CD4-positive, alpha-beta T cell treated with Interleukin-1 beta for 1 hour (primary cell): Measurements from ENCODE around the gene POLR2L.

Source experiments
- DNase-seq, 2 donors: peaks; one replicate each; pipeline ENCODE4 v3.0.0-alpha.2; 2020 to 2022

POLR2L gene

DNA sequence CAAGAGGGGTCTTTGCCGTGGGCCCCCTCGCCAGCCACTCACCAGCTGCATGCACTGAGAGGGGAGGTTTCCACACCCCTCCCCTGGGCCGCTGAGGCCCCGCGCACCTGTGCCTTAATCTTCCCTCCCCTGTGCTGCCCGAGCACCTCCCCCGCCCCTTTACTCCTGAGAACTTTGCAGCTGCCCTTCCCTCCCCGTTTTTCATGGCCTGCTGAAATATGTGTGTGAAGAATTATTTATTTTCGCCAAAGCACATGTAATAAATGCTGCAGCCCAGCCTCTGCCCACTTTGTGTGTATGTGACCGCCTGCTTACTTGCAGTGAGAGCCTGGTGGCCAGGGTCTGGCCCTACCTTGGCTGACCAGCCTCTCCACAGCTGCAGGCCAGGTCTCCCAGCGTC, 17.4 kb downstream of the POLR2L start:
- DNase-seq: no peak

DNA sequence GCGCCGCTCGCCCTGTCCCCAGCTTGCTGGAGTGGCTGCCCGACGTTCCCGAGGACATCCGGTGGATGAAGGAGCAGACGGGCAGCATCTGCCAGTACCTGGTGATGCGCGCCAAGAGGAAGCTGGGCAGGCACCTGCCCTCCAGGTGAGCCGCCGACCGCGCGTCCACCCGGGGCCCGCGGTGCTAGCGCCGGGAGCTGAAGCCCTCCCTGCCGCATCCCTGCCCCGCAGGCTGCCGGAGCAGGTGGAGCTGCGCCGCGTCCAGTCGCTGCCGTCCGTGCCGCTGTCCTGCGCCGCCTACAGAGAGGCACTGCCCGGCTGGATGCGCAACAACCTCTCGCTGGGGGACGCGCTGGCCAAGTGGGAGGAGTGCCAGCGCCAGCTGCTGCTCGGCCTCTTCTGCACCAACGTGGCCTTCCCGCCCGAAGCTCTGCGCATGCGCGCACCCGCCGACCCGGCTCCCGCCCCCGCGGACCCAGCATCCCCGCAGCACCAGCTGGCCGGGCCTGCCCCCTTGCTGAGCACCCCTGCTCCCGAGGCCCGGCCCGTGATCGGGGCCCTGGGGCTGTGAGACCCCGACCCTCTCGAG, 17.9 kb downstream of the POLR2L start:
- DNase-seq: no peak

DNA sequence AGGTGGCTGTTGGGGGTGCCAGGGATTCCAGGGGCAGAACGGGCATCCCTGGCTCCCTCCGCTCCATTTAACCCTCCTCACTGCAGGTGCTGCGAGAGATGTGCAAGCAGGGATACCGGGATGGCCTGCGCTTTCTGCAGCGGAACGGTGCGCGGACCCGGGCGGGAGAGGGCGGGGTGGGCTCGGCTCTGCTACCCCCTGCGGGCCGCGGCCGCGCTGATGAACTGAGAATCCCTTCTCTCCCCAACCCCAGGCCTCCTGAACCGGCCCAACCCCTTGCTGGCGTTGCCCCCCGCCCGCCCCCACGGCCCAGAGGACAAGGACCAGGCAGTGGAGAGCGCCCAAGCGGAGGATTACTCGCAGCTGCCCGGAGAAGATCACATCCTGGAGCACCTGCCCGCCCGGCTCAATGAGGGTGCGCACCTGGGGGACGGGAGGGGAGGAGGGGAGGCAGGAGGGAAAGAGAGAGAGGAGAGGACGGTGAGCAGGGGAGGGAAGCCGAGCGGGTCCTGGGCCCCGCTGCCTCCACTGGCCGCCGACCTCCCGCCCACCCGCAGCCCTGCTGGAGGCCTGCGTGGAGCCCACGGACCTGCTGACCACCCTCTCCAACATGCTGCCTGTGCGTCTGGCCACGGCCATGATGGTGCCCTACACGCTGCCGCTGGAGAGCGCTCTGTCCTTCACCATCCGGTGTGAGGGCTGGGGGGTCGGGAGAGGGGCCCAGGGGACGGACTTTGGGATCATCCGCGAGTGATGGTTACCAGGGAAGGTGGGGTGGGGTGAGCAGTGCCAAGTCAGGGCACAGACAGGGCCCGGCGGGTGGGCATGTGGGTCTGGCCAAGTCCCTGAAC, 18.7 kb downstream of the POLR2L start:
- DNase-seq: no peak

DNA sequence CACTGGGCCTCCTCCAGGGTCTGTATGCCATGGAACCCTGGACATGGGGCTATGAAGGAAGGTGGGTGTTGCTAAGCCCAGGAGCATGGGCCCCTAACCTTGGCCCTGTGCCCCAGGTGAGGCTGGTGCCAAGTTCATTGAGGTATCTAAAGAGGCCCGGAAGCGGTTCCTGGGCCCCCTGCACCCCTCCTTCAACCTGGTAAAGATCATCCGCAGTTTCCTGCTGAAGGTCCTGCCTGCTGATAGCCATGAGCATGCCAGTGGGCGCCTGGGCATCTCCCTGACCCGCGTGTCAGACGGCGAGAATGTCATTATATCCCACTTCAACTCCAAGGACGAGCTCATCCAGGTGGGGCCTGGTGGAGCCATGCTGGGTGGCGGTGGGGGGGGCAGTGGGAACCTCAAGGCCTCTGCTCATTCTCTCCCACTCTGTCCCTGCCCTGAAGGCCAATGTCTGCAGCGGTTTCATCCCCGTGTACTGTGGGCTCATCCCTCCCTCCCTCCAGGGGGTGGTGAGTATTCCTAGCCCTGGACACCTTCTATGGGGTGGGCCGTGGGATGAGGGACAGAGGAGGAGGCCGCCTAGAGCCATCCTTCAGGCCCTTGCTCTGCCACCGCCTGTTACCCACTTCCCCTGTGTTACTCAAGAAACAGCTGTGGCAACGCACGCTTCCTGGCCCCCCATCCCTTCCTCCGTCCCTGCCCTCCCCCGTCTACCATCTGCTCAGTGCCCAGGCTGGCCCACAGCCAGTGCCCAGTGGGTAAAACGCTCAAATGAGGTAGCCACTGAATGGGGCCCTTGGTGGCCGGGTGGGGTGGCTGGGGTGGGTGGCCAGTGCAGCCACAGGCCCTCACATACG, 20.6 kb downstream of the POLR2L start:
- DNase-seq: peak in 1 of 2 donors; percentile 39

DNA sequence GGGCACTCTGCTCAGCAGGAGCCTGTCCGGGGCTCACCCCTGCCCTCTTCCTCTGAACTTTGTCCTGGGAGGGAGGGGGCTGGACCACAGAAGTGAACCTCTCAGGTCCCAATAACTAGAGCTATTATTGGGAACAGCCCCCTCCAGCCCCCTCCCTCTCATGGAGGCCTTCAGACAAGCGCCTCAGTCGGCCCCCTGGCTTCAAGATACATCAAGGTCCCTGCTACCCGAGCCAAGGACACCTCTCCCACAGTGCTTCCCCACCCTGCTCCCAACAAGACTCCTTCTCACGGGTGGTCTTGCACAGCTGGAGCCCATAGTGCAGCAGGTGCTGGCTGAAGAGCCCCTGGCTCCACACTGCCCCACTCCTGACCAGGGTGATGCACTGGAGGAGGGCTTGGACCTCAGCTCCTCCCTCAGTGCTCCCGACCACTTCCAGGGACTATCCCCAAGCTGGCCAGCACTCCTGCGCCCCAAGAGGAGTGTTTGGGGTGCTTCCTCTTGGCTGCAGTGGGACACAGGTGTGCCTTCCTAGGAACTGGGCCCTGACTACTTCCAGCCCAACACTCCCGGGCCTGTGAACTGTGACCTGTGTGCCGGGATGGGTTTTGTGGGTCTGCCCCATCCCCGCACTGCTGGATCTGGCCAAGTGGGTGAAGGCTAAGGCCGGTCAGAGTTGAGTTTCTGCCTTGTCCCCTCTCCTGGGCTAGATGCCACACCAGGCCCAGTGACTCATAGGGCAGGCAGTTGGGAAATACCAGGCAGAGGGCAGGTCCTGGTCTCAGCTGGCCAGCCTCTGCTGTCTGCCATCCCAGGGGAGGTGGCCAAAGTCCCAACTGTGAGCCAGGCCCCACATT, 21.4 kb downstream of the POLR2L start:
- peak in 1 of 2 donors; percentile 69 for DNase-seq

DNA sequence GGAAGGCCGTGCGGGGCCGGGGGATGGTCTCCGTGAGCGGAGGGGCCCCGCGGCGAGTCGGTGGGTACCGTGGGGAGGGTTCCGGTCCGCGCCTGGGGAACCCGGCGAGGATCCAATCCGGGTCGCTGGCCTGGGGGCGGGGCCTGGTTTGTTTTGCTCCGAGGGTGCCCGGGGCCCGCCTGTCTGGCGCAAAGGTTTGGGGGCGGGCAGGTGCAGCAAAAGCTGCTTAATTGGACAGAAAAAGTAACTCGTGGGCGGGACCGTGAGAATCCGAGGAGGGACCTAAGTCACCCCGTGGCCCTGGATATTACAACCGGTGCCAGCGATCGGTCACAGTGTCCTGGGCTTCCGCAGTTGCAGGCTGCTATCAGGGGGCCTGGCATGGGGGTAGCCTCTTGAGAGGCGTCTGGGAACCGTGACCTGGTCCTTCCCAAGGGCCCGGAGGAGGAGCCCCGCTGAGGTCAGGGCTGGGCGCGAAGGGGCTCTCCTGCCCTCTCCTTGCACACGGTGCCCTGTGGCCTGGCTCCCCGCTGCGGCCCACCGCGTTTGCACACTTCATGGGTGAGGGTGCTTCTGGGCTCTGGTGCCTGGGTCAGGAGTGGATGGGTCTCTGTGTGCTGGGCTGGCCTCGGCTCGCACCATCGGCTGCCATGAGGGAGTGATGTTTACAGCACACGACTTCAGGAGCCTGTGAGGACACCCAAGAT, 22.2 kb downstream of the POLR2L start:
- peak; percentile 95 to 96 for DNase-seq

DNA sequence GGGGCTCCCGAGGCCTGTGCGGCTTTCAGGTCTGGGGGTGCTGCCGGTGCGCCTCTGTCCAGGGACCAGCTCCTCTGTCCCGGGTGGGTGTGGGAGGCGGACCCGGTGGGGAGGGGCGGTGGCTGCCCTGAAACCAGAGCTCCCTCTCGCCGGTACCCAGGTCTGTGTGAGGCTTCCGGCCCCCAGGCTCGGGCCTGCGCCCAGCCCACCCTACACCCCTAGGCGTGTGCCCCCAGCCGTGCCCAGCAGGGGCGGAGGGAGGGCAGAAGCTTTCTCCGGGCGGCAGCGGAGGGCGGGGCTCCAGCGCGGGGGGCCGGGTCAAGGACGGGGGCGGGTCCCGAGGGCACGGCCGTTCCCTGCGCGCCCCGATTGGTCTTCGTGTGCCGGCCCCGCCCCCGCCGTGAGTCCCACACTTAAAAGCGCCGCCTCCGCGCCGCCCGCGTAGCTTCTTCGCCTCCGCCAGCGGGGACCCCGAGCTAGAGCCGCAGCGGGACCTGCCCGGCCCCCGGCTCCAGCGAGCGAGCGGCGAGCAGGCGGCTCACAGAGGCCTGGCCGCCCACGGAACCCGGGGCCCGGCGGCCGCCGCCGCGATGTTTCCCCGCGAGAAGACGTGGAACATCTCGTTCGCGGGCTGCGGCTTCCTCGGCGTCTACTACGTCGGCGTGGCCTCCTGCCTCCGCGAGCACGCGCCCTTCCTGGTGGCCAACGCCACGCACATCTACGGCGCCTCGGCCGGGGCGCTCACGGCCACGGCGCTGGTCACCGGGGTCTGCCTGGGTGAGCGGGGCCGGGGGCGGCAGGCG, 23.0 kb downstream of the POLR2L start:
- DNase-seq: peak; percentile 93 to 94

DNA sequence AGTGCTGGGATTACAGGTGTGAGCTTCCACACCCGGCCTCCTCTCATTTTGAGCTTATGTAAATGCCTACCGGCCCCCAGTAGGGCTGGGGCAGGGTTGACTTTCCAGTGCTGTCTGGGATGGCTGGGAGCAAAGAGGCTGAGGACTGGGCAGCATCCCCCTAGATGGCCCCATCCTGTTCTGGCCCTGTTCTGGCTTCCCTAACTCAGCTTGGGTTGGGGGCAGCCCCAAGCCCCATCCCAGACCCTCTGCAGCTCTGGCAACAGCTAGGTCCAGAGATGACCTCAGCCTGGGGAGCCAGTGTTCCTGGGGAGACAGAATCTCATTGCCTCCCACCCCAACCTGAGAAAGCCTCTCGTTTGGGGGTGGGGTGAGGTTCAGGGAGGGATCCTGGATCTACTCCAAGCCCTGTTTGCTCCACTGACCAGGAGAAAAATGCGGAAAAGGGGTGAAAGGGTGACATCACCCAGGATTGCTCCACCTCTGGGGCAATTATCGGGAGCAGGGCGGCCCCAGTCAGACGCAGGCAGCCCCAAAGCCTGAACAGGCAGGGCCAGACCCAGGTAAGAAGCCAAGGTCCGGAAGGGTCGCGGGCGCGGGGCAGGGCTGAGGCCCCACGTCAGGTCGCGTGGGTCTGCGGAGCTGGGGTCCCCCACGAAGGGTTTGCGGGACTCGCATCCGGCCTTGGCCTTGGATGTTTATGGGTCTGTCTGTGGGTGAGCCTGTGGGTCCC, 23.8 kb downstream of the POLR2L start, which contains the start of gene PNPLA2:
PNPLA2 (plus strand) TSS at position 519 of the 733 bp plus-strand sequence. CDS start 805 bp downstream, outside the sequence.
- no peak for DNase-seq

DNA sequence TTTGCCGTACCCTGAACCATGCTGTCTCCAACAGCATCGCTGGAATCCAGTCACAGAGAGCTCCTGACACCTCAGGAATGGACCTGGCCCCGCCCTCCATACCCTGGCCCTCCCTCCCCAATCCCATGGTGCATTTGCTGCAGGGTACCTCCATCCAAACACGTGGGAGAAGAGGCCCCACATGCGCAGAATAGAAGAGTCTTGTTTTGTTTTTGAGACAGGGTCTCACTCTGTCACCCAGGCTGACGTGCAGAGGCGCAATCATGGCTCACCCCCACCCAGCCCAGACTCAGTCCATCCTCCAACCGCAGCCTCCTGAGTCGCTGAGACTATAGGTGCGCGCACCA, 25.9 kb downstream of the POLR2L start:
- DNase-seq: no peak

DNA sequence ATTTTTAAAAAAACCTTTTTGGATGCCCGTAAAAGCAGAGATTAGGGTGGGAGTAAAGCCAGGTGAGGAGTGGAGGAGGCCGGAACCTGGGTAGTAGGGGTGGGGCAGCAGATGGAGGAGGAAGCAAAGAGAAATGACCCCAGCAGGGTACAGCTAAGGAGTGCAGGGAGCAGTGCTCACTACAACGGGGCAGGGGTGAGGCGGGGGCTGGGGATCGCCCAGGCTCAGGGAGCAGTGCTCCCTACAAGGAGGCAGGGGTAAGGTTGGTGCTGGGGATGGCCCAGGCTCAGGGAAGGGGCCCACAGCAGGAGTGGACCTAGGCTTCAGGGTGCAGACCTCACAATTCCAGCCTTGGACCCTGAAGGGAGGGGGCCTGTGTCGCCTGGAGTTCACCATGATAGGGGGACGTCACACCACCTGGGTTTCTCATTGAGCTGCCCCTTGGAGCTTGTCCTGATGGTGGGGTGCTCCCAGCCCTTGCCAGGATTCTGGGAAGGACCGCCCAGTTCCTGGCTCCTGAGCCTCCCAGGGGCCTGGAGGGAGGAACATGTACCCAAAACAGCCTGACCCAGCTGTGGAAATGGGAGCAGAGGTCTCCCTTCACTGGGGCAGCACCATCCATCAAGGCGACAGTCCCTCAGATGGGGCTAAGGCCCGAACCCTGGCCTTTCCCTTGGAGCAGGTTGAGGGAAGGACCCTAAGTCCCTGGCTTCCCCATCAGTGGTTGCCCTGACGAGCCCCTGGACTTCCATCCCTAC, 26.5 kb downstream of the POLR2L start:
- no peak for DNase-seq

DNA sequence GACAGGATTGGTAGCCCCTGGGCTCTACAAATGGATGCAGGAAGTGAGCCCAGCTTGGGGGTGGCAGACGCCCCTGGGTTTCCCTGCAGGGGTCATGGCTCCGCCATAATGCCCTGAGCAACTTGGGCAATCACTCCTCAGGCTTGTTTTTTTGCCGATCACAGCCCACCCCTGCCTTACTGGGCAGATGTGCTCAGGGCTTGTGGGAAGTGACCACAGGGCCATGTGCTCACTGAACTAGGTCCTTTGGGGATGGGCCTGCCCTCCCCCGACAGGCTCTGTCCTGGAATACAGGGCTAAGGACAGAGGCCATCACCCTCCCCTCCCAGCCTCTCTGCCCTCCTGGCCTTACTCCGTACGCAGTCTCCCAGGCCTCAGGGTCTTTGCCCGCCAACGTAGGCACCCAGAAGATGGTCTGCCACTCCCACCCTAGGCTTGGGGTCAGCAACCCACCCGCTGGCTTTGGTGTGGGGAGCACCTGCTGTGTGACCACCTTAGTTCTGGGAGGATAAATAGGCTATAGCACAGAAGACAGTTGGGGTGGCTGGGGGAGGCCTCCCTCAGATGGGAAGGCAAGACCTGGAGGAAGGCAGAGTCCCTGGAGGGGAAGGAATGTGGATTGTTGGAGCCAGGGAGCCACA, 28.8 kb downstream of the POLR2L start:
- no peak for DNase-seq

DNA sequence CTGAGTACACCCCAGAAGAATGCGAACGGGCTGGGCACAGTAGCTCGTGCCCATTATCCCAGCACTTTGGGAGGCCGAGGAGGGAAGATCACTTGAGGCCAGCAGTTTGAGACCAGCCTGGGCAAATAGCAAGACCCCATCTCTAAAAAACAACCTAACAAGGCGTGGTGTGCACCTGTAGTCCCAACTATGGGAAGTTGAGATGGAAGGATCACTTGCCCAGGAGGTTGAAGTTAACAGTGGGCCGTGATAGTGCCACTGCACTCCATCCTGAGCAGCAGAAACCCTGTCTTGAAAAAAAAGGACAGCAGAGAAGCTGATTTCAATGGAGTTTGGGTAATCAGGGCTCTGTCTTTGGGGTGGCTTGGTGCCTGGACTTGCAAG, 29.3 kb downstream of the POLR2L start:
- DNase-seq: no peak

DNA sequence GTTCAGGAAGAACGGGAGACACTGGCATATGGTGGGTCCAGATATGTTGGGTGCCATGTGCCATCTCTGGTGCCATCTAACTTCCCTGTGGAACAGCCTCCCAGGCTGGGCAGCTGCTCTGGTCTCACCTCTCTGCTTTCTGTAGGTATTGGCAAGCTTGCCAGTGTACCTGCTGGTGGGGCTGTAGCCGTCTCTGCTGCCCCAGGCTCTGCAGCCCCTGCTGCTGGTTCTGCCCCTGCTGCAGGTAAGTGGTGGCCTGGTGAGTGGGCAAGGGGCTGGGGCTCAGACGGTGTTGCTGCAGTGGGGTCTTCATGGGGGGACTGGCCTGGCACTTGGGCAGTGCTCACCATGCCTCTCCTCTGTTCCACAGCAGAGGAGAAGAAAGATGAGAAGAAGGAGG, 29.9 kb downstream of the POLR2L start:
- DNase-seq: no peak

DNA sequence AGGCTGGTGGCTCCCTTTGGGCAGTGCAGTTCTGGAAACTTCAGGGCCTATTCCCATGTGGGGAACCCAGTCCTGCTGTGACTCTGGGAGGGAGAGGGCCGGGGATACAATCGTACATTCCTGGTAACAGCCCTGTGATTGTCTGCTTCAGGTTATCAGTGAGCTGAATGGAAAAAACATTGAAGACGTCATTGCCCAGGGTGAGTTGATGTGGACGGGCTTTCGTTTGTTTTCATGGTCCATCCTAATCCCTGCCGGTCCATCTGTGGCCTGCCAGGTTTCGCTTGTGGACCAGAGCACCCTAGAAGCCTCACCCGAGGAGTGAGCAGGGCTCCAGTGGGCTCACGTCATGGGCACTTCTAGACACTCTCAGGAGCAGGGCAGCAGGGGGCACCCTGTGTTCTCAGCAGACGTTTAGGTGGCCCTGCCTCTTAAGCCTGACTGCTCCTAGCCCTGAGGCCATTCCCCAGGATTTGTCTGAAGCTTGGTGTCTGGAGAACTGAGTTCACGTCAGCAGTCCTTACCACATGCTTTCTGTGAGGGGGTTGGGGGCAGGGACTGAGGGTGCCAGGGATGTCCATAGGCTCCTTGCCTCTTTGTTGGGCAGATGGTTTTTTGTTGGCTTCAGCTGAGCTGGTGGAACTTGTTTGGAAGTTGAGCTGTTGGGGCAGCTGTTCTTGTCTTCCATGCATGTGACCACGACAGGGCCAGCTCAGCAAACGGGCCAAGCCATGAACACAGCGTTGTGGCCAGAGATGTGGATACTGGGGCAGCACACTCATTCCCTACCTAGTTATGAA, 30.7 kb downstream of the POLR2L start:
- DNase-seq: no peak

DNA sequence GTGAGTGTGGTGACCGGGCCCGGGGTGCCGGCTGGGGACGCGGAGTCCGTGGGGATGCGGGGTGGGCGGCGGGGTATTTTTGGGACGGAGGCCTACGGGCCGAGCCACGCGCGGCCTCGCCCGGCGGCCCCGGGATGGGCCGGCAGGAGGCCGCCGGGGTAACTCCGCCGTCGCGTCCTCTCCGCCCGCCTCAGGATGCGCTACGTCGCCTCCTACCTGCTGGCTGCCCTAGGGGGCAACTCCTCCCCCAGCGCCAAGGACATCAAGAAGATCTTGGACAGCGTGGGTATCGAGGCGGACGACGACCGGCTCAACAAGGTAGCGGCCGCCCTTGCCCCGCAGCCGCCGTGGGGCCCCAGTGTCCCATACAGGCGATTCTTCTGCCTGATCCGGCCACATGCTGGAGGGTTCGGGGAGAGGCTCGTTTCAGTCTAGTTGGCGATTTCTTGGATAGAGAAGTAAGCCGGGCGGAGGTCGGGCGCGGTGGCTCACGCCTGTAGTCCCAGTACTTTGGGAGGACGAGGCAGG, 32.2 kb downstream of the POLR2L start:
- DNase-seq: no peak

DNA sequence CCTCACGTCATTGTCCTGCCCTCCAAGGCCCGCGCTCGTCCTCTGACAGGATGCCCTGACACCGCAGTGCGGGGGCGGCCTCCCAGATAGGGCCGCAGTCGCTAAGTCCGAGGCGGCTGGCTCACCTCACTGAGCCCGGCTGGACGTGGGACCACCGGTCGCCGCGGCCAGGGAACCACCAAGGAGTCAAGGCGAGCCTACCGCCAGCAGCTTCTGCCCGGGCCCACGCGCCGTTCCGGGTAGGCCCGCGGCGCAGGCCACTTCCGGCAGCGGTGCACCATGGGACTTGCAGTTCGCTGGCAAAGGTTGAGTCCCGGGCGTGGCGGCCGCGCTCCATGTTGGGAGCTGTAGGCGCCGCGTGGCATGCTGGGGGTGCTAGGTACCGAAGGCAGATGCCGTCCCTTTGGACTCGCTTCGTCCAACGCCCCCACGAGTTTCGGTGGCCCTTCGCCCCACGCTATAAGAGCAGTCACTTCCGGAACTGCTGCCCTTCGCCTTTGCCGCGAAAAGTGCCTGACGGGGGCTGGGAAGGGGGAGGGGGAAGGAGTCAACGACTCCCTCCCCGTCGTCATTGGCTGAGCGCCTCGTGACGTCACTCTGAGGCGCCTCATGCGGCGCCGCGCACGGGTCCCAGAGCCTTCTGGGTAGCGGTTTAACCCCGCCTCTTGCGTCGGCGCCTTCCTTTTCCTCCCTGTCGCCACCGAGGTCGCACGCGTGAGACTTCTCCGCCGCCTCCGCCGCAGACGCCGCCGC, 32.9 kb downstream of the POLR2L start, which contains the start of gene RPLP2:
RPLP2 (plus strand) TSS at position 681 of the 753 bp plus-strand sequence. CDS start 268 bp downstream, outside the sequence.
- DNase-seq: peak; percentile 97
